KOPT-K1 (cell line): ENCODE measurements around the gene LRP8.

Source experiments
- H3K27ac ChIP-seq: fragments of 200-600 bp; sonication (generic); 2 replicates; pipeline ENCODE4 v1.5.1; 2016; ENCODE audit warnings: antibody characterized with exemption, mild to moderate bottlenecking, low read depth, low read length; ENCODE audit not compliant: poor library complexity, severe bottlenecking
- H3K36me3 ChIP-seq: fragments of 200-600 bp; sonication (generic); 2 replicates; pipeline ENCODE4 v1.5.1; 2017; ENCODE audit warnings: antibody characterized with exemption, mild to moderate bottlenecking, low read length, moderate library complexity; ENCODE audit not compliant: insufficient read depth
- H3K9me3 ChIP-seq: fragments of 200-600 bp; sonication (generic); 2 replicates; pipeline ENCODE4 v1.5.1; 2017; ENCODE audit warnings: antibody characterized with exemption, low read length, mild to moderate bottlenecking; ENCODE audit not compliant: insufficient read depth, poor library complexity, severe bottlenecking

Gene LRP8

DNA sequence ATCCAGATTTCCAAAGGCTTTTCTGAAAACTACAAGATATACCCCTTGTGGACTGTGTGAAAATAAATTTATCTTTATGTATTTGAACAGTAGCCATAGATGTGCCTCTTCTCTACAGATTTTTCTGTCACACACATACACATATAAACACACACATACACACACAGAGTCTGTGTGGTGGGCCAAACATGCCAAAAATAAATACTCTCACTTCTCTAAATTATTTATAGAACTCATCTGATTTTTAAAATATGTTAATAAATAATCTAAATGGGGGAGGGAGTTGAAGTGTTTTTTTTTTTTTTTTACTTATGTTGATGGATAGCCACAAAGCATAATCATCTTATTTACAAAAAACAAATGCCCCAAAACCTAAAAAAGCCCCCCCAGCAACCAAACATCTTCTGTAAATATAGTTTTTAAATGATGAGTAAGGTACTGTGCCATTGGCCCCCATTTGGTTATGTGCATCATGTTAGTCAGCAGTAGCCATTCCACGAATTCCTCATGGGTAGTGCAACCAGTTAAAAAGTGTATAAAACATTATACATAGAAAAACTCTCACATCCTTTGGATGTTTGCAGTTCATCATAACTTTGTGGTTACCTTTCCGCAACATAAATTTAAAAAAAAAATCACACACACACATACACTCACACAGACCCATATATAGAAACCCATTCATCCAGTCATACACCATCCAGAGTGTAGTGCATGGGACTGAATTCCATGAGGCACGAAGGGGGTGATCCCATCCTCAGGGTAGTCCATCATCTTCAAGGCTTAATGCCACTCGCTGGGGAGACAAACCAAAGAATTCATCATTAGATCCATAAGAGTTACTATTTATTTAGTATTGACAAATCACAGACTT lies 81.4 kb downstream of the LRP8 start:
- peaks cover 84% of the 10 kb centered on the region for H3K36me3 ChIP-seq
- no peak overlapping the region for H3K27ac ChIP-seq
- no peaks in the 10 kb centered on the region for H3K9me3 ChIP-seq

DNA sequence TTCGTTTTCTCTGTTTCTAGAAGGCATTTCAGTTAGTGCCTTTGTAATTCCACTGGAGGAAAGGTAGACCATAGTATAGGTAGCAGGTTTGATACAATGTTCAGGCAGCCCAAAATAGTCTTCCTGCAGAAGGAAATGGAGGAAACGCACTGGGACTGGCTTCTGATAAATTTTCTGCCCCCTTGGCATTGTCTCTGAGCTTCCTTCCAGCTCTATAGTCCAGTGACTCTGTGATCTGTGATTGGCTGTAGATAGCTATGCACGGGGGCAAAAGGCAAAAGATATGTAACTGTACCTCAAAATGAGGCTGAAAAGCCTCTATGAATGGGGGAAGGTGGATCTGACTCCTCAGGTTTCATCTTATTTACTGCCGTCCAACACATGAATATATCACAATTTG lies 83.7 kb downstream of the LRP8 start:
- Histone ChIP-seq H3K9me3 (no peaks in the 10 kb centered on the region), H3K36me3 (peaks cover 60% of the 10 kb centered on the region), H3K27ac (no peak overlapping the region)

DNA sequence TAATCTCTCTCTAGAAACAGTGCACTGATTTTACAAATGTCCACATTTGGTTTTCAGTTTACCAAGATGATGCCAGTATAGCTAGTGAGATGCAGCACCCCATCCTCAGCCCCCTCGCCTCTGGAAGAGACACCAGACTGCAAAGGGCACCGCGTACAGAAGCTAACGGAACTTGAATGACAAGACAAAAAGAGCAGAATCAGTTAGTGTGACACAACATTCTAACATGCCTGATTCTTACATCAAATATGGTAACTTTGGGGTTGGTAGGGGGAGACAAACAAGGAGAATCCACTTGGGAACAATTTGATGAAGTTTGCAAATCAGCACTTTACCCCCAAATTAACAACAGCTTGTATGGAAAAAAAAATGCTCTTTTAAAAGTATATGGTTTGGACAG lies 85.5 kb downstream of the LRP8 start:
- no peaks in the 10 kb centered on the region for H3K9me3 ChIP-seq
- peaks cover 43% of the 10 kb centered on the region for H3K36me3 ChIP-seq
- no peak overlapping the region for H3K27ac ChIP-seq

DNA sequence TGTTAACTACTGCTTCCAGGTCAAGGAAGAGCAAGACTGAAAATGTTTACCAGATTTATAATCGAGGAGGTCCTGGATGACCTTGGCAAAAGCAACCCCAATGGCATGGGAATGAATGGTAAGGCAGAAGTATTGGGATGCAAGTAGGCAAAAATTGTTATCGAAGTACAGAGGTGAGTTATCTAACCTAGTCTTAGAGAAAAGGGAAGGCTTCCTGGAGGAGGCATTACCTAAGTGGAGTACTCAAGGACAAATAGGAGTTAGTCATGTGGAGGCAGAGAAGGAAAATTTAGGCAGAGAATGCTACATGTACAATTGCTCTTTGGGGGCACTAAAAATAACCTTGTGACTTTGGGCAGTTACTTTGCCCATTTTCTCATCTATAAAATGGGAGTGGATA lies 86.0 kb downstream of the LRP8 start:
- peaks cover 37% of the 10 kb centered on the region for H3K36me3 ChIP-seq
- H3K27ac ChIP-seq, result no peak overlapping the region

DNA sequence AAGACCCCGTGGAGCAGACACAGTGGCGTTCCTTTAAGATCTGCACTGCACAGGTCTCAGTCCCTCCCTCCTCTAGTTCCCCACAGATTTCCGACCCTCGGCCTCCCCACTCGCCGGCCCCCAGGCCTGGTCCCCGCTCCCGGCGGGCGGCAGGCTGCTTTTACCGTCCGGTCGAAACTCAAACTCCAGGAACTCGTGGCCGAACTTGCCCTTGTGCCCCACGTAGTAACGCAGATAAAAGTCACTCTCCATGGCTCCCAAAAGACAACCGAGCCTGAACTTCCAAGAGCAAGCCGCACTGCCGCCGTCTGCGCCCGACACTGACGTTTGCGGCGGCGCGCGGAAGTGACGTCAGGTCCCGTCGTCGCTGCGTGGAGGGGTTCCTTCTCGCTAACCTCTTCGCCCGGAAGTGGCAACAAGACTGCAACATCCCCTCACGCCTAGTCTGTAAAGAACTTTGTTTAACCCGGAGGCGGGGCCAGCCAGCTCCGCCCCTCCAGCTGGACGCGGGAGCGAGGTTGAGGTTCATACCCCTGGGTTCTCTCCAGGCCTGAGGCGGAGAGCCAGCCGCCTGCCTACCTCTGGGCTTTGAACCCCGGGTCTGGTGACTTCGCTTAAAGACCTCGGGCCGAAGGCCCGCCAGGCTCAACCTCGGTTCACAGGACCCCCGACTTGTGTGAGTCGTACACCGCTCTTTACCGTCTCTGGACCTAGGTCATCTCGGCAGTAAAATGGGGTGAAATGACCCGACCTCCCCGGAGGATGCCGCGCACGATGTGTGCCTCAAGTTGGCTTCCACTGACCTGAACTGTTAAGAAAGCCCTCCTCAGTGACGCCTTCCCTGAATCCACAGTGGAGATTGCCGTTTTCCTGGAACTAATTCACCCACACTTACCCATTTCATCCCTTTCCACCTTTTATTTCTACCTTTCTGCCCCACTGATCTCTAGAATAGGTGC lies 89.4 kb downstream of the LRP8 start, which contains the start of gene MAGOH:
TSS of gene MAGOH (minus strand) at position 322 of the 959 bp plus-strand sequence. CDS start at position 252, 70 bp downstream.
- peak within 1 kb of the TSS; percentile 64 for H3K27ac ChIP-seq
- peaks cover 35% of the 10 kb centered on the region for H3K36me3 ChIP-seq
- H3K9me3 ChIP-seq, result no peaks in the 10 kb centered on the region

More for the DNA sequence above, 86.0 kb downstream of the LRP8 start:
- H3K9me3 ChIP-seq, result no peaks in the 10 kb centered on the region

DNA sequence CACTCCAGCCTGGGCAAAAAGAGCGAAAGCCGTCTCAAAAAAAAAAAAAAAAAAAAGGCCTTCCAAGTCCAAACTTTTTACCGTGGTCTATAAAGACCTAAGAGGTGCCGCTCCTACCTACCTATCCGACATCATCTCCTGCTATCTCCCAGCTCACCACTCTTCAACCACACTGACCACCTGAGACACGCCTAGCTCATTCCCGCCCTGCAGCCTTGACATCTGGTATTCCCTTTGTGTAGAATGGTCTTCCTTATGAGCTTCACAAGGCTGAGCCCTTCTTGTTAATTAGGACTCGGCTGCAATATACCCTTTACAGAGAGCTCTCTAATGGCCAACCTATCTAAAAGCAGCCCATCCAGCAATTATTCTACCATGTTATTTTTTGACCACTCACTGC lies 90.2 kb downstream of the LRP8 start:
- H3K36me3 ChIP-seq, result peaks cover 39% of the 10 kb centered on the region
- H3K27ac ChIP-seq, result peak overlapping the region; percentile 64
- H3K9me3 ChIP-seq, result no peaks in the 10 kb centered on the region

DNA sequence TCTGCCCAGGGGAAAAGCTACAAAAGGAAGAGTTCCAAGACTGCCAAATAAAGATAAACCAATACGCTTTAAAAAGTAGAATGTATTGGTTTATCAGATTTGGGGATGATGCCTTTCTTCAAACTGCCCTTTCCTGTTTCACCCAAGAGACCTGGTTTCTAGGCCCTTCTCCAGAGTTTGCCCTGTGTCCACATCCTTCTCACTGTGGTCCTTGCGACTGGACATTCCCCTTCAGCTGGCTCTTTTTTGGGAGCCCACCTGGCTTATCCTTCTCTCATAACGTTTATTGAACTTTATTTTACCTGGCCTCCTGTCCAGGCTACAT lies 106.9 kb downstream of the LRP8 start:
- H3K9me3 ChIP-seq, result no peaks in the 10 kb centered on the region
- peak overlapping the region; percentile 88 for H3K27ac ChIP-seq
- H3K36me3 ChIP-seq, result peaks cover 29% of the 10 kb centered on the region

DNA sequence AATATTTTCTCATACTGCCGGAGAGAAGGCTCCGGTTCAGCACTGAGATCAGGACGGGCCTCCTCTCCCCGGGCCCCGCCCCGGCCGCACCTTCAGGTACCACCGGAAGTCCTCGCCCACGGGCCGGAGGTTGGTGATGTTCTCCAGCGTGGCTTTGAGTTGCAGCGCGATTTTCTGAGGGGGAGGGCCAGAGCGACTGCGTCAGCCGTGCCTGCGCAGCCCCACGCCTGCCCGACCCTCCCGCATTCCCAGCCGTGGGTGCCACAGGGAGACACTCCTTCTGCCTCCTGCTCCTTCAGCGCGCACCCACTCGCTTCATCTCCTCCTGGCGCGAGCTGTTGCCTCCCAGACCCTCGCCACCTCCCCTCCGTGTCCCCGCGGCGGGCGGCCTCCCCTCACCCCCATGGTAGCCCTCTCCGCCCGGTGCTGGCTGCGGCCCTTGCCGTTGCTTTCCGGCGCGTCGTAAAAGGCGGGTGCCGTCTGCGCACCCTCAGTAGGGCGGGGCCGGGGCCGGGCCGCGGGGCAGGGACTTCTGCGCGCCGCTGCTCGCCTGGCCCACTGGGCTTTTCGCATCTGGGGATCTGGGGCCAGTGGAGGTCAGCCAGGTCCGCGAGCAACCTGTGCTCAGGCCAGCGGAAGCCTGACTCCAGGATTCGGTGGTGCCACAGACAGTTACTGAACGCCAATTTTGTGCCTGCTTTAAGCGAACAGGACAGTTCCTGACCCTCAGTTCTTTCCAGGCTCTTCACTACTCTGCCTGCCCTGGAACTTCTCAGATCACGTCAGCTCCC lies 107.5 kb downstream of the LRP8 start, which contains the start of gene CZIB:
TSS of gene CZIB (minus strand) at position 464 of the 791 bp plus-strand sequence. CDS start at position 405, 59 bp downstream.
- peak within 1 kb of the TSS; percentile 88 for H3K27ac ChIP-seq
- H3K9me3 ChIP-seq, result no peaks in the 10 kb centered on the region
- H3K36me3 ChIP-seq, result peaks cover 35% of the 10 kb centered on the region

DNA sequence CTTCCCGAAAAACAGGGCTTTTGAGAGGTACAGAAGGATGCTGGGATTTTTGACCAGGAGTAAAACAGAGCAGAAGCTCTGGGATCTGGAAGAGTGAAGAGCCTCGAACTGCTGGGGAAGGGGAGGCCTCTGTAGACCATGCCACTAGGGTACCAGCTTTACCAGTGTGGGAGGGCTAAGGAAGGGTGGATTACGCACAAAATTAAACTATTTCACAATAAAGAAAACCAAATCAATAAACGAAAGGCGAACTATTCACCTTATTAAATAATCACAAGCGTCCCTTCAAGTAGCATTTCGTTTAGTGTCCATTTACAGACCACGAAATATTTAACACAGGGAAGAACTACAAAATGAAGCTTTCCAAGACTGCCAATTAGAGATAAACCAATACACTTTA lies 108.2 kb downstream of the LRP8 start:
- H3K27ac ChIP-seq, result peak overlapping the region; percentile 88

DNA sequence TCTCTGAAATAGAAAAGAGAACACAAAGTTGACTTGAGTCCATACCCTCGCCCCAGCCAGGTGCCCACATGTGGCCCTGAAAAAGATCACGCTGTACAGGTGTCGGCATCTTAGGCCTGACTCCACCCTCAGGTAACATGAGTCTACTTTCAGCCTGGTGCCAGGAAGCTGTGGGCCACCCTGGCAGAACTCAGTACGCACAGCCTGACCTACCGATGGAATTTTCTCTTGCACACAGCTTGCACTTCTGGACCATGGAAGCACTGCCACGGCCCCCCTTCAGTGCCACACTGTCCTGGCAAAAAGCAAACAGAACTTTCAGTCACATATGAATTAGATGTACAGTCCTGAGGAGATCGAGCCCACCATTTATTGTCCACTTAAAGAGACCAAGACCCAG lies 109.7 kb downstream of the LRP8 start:
- Histone ChIP-seq H3K27ac (no peak overlapping the region), H3K36me3 (peaks cover 56% of the 10 kb centered on the region), H3K9me3 (no peaks in the 10 kb centered on the region)

More for the DNA sequence above, 108.2 kb downstream of the LRP8 start:
- Histone ChIP-seq H3K36me3 (peaks cover 41% of the 10 kb centered on the region), H3K9me3 (no peaks in the 10 kb centered on the region)

DNA sequence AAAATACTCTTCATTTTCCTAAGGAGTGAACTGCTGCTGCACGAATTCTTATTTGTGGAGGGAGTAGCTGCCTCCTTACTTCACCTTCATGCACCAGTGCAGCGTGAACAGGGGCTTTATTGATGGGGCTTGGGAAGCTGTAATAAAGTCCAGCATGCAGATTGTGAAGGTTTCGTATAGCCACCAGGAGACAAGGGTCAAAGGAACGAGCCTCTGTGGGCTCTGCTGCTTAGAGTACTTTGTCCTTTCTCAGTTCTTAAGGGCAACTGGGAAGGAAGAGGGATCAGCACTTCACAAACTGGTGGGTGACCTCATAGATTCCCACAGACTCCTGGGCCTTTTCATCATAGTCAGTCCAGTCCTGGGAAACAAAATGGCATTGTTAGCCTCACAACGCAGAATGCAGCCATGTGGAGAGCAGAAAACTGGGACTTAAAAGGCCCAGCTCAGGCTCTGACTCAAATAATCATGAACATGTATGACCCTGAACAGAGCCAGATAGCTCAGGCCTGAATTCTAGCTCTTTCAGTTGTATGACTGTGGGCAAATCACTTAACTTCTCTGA lies 113.4 kb downstream of the LRP8 start:
- Histone ChIP-seq H3K9me3 (no peaks in the 10 kb centered on the region), H3K27ac (no peak overlapping the region), H3K36me3 (peaks cover 94% of the 10 kb centered on the region)

DNA sequence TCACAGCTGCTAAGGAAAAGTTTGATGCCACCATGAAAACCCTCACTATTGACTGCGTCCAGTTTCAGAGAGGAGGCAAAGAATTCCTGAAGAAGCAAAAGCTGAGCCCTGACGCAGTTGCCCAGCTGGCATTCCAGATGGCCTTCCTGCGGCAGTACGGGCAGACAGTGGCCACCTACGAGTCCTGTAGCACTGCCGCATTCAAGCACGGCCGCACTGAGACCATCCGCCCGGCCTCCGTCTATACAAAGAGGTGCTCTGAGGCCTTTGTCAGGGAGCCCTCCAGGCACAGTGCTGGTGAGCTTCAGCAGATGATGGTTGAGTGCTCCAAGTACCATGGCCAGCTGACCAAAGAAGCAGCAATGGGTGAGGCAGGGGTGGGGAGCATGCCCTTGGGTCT lies 116.9 kb downstream of the LRP8 start:
- Histone ChIP-seq H3K9me3 (peaks cover 14% of the 10 kb centered on the region), H3K27ac (no peak overlapping the region), H3K36me3 (peaks cover 99% of the 10 kb centered on the region)

DNA sequence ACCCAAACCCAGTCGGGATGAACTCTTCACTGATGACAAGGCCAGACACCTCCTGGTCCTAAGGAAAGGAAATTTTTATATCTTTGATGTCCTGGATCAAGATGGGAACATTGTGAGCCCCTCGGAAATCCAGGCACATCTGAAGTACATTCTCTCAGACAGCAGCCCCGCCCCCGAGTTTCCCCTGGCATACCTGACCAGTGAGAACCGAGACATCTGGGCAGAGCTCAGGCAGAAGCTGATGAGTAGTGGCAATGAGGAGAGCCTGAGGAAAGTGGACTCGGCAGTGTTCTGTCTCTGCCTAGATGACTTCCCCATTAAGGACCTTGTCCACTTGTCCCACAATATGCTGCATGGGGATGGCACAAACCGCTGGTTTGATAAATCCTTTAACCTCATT lies 117.5 kb downstream of the LRP8 start:
- H3K36me3 ChIP-seq, result peaks cover 98% of the 10 kb centered on the region

DNA sequence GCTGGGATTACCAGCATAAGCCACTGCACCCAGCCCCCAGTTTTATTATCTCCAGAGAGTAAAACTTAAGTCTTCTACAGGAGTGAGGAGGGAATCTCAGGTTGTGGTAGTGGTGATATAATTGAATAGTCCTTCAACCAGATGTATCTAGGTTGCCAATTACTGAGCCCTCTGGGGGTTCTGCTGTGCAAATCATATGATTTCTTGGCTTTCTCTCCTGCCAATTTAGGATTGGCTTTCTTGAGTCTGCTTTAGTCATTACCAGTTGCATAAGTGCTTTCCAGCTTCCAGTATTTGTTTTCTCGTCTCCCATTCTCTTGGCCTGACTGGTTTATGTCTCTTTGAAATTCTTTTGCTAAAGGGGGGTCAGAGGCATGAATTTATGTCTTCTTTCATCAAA lies 120.1 kb downstream of the LRP8 start:
- Histone ChIP-seq H3K27ac (no peak overlapping the region), H3K9me3 (peaks cover 27% of the 10 kb centered on the region), H3K36me3 (peaks cover 98% of the 10 kb centered on the region)

More for the DNA sequence above, 117.5 kb downstream of the LRP8 start:
- Histone ChIP-seq H3K27ac (no peak overlapping the region), H3K9me3 (peaks cover 20% of the 10 kb centered on the region)
